ENCODE data around the gene SLC7A14.

DNA sequence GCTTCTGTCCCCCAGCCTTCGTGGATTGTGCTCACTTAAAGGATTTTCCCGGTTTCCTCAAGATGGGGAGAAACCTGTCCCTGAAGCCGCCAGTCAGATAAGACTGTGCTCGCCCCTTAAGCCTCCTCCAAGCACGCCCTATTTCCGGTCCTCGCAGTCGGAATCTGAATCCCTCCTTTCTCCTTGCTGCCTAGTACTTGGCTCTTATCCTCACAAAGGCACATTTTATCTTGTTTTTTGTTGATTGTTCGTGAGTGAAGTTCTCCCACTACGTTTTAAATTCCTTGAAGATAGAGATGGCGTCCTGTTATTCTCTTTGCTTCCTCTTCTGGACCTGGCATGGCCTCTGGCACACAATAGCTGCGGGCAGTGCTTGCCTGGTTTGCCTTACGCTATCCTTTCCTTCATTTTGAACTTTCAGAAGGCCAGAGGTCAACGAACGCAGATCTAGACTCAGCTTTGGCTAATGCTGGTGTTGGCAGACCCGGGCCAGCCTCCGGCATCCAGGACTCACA lies 165.5 kb downstream of the SLC7A14 start:
- TF ChIP-seq, protein P1, sequence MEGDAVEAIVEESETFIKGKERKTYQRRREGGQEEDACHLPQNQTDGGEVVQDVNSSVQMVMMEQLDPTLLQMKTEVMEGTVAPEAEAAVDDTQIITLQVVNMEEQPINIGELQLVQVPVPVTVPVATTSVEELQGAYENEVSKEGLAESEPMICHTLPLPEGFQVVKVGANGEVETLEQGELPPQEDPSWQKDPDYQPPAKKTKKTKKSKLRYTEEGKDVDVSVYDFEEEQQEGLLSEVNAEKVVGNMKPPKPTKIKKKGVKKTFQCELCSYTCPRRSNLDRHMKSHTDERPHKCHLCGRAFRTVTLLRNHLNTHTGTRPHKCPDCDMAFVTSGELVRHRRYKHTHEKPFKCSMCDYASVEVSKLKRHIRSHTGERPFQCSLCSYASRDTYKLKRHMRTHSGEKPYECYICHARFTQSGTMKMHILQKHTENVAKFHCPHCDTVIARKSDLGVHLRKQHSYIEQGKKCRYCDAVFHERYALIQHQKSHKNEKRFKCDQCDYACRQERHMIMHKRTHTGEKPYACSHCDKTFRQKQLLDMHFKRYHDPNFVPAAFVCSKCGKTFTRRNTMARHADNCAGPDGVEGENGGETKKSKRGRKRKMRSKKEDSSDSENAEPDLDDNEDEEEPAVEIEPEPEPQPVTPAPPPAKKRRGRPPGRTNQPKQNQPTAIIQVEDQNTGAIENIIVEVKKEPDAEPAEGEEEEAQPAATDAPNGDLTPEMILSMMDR (IDR thresholded peaks at IDR 0.05) = no peak
- no peak for TF ChIP-seq POLR2A (IDR thresholded peaks at IDR 0.05)
